Measurements from ENCODE around the gene FIGLA.
"Not testable (repeated sequence)": the region's sequence is repeated elsewhere in the genome, so short reads cannot be mapped to it uniquely, and the experiment has no call there.

Gene FIGLA

GRCh38 chr2:70743677-70744076 is 46.8 kb downstream of the FIGLA start:
- no peak for DNase-seq

- DNase-seq = no peak
Measured at GRCh38 chr2:70743068-70743467, 47.4 kb downstream of the FIGLA start.

GRCh38 chr2:70739492-70739891 is 51.0 kb downstream of the FIGLA start:
- not testable (repeated sequence) for DNase-seq

DNA sequence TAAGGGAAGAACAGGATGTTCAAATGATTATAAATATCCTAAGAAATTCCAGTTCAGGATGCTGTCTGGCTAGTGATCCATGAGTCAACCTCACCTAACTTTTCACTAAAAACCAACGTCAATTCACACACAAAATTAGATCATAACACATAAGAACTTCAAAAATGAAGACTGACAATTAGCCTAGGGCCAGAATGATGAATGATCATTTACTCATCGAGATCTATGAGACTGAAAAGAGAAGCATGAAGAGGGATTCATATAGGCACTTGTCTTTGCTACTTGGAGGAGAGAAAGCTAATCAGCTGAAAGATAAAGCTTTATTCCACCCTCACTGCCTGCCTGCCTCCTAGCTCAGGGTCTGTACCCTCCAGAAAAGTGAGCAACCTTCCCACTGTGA is 52.3 kb downstream of the FIGLA start:
- DNase-seq = no peak

- DNase-seq = no peak
Measured at GRCh38 chr2:70735071-70735470, 55.4 kb downstream of the FIGLA start.

- no peak for DNase-seq
Measured at GRCh38 chr2:70733646-70734180, 56.7 kb downstream of the FIGLA start.

DNA sequence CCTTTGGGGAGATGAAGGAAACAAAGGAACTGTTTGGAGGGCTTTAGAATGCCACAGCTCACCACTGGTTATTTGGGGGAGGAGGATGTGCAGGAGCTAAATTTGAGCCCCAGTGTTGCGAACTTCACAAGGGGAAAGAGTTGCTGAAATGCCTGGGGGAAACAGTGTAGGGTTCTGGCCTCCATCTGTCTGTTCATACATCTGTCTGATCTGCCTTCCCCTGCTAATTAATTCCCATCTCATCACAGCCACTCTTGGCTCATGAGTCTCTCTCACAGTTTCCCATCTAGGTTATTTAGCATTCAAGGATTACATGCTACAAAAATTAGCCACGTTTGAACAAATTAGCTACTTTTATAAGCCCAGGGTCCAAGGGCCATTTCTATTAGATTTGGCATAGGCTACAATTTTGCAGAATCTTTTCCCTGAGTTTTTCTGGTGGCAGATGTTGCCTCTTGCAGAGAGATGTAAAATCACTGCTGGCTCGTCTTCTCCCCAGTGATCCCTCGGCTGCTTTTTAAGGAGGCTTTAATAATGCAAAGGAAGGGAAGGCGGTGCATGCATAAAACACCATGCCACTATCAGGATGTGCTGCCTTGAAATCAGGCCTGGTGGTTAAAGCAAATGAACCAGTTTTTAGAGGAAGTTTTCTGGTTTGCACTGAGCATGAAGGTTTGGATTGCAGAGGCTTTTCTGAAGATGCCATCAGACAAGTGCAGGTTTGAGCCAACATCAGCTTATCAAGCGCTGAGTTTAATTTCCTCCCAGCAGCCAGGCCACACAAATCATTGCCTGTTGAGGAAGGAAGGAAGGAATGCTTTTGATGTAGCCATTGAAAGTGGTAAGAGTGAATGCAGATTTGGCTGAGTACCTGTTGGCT is 57.4 kb downstream of the FIGLA start:
- DNase-seq = no peak

GRCh38 chr2:70730730-70731129 is 59.7 kb downstream of the FIGLA start:
- no peak for DNase-seq

GRCh38 chr2:70729647-70730046 is 60.8 kb downstream of the FIGLA start:
- DNase-seq = no peak

DNA sequence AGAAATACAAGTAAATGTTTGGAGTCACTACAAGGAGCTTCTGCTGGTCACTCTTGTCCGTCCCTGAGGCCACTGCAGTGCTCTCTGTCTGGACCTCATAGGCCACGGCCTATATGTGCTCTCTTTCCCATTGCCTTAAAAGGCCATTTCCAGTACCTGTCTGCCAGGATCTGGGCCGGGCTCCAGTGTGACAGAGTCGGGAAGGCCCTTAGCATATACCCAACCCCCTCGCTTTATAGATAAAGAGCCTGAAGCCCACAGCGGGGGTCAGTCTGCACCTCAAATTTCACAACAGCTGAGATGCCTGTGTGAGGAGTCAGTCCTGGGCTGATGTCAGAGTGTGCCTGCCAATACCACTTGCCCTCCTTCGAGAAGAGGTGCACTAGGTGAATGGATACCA is 62.3 kb downstream of the FIGLA start:
- DNase-seq = no peak

Measured in T-helper 2 cell (primary cell).